NCI-H2196 treated with DMSO at 0.1 percent for 48 hours (cell line): ENCODE data around the gene BCL7C.
"Not testable (repeated sequence)": the region's sequence is repeated elsewhere in the genome, so short reads cannot be mapped to it uniquely, and the experiment has no call there.

ENCODE experiments used
- DNase-seq: peaks from one replicate; lab custom pipeline; 2025; ENCODE audit not compliant: unreplicated experiment; lab: John Stamatoyannopoulos, UW

Gene BCL7C

GRCh38 chr16:30896261-30896888 is 2.5 kb upstream of the BCL7C start, which contains the start of gene CTF1:
CTF1 (plus strand) TSS chr16:30896614; CDS start chr16:30896644, 30 bp downstream.
- peak; percentile 68 for DNase-seq

GRCh38 chr16:30895627-30896260 is 1.9 kb upstream of the BCL7C start:
- DNase-seq = peak; percentile 63

DNA sequence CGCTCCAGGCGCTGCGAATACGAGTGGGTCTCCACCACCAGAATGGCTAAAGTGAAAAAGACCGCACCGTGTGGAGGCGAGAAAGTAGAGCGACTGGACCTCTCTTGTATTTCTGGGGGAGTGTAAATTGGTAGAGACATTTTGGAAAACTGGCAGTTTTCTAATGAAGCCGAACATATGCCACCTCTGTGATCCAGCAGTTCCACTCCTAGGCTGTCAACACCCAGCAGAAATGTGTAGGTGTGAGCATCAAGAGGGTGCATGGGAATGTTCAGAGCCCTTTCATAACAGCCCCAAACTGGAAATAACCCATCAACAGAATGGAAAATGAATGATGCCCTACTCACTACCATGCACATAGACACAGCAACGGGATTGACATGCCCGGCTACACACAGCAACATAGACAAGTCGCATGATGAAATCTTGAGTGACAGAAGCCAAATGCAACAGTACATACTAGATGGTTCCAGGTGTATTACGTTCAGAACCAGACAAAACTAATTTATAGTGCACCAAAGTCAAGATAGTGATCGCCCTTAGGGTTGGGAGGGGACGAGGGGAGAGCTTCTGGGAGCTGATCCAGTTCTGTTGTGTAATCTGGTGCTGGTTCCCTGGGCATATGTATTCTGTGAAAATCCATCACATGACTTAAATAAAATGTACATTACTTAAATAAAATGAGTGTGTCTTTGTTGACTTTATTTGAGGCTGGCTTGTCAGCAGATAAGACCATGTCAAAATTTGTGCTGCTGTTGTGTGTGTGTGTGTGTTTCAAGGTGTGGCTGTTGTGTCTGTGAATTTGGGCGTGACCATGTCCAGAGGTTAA is 877 bp upstream of the BCL7C start:
- DNase-seq = no peak

DNA sequence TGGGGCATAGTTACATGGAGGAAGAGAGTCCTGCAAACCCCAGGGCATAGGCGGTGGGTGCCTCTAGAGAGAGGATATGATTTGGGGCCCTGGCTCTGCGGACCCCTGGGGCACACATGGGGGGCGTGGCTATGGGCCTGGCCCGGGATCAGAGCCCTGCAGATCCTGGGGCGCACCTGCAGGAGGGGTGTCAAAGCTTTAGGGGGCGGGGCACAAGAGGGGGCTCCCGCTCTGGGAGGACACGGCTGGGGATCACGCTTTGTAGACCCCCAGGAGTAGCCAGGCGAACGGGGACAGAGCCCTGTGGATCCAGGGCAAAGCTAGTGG is 497 bp downstream of the BCL7C start:
- no peak for DNase-seq

GRCh38 chr16:30892670-30893416 is 1.0 kb downstream of the BCL7C start:
- DNase-seq = no peak

- DNase-seq = not testable (repeated sequence)
Observed at GRCh38 chr16:30891043-30891823, 2.6 kb downstream of the BCL7C start.

DNA sequence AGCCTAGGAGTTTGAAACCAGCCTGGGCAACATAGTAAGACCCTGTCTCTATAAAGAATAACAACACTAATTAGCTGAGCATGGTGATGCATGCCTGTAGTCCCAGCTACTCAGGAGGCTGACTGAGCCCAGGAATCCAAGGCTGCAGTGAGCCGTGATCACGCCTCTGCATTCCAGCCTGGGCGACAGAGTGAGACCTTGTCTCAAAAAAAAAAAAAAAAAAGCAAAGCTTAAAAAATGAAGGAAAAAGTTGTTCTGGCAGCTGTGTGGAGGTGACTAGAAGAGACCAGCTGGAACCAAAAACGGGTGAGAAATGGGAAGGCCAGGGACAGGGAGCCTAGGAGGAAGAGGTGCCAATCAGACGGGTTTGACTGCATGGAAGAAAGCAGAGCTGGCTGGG is 4.2 kb downstream of the BCL7C start:
- DNase-seq = no peak

- no peak for DNase-seq
Observed at GRCh38 chr16:30888856-30889499, 4.9 kb downstream of the BCL7C start.

GRCh38 chr16:30887927-30888326 is 6.0 kb downstream of the BCL7C start:
- no peak for DNase-seq

DNA sequence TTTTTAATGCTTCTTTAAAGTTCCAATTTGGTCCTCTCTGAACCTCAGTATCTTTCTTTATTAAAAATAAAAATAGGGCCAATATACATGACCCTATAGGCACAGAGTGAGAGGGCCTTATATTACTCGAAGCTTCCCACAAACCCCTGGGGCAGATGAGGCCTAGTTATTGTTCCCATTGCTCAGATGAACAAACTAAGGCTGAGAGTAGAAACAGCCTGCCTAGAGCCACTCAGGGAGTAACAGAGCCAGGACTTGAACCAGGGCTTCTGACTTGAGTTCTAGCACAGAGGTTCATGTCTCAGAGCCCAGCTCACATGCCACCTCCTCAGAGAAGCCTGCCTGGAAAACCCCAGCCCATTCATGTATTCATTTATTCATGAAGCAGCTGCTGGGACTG is 7.7 kb downstream of the BCL7C start:
- no peak for DNase-seq

- no peak for DNase-seq
Observed at GRCh38 chr16:30885196-30885595, 8.7 kb downstream of the BCL7C start.

DNA sequence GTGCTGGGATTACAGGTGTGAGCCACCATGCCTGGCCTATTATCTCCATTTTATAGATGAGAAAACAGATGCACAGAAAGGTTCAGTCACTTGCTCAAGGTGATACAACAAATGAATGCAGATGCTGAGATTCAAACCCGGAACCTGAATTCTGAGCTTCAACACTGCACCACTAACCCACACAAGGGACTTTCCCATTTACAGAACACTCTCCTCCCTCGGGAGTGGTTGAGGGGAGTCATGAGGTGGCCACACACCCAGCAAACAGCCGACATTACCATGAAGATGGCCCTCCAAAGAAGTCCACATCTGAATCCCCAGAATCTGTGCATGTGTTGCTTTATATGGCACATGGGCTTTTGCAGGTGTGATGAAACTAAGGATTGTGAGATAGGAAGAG is 9.1 kb downstream of the BCL7C start:
- no peak for DNase-seq

DNA sequence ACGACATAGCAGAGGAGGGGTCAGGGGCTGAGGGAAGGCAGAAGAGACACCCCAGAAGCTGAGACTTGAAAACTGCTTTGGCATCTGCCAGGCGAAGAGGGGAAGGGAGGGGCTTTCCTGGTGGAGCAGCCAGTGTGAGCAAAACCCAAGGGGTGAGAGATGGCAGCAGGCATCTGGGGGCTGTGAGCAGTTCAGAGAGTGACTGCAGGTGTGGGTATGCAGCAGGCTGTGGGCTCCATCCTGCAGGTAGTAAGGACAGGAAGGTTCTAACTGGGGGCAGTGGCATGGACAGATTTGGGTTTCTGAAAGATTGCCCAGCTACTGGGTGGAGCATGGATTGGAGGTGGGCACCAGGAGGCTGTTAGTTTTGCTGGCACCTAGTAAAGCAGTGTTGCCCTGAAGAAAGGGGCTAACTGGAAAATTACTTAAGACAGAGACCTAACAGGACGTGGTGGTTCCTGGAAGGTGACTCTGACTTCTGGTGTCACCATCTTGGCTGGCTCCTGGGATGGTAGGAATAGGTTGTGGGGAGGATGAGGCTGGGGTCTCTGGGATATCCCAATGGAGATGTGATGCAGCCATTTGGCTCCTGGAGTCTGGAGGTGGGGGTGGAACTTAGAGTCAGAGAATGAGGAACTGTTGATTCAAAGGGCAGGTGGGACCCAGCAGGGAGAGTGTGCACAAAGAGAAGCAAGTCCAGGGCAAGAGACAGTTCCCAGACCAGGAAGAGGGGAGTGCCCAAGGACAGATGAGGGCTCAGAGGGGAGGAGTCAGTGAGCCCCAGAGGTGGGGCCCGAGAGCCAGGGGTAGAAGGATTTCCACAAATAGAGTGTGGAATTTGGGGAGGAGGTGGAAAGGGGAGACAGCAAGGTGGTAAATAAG is 11.2 kb downstream of the BCL7C start:
- DNase-seq = no peak

DNA sequence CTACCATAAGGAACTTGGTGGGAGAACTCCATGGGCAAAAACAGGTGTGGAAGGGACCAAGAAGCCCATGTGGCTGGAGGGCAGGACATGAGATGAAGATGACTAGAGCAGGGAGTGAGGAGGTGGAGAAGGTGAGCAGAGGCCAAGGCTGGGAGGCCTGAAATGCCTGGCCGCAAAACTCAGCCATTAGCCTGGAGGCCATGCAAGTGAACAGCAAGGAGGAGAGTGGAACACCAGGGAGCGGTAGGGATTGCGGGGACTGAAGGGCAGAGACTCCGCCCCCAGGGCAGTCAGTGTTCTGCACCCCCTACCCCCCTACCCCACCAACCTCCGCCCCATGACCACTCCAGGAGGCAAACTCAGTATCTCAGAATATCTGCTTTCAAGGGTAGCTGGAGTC is 17.0 kb downstream of the BCL7C start:
- DNase-seq = no peak

GRCh38 chr16:30875871-30876801 is 17.7 kb downstream of the BCL7C start:
- DNase-seq = no peak

GRCh38 chr16:30874821-30875717 is 18.8 kb downstream of the BCL7C start:
- peak; percentile 82 for DNase-seq

GRCh38 chr16:30874244-30874820 is 19.5 kb downstream of the BCL7C start:
- DNase-seq = no peak
